Astrocyte (in vitro differentiated cells and primary cell): ENCODE results near the gene SMARCD3. TPM values are rescaled to one million over a fixed set of nuclear protein-coding genes. Genes with fewer than 3 reads are reported as not detected.
A peak's percentile ranks its signal among the peaks of the same experiment; 100 is the strongest.

Experiments
- DNase-seq: peaks from one replicate; pipeline ENCODE4 v3.0.0-alpha.2; 2010; ENCODE audit warnings: low read depth
- FAIRE-seq: peaks from 2 replicates; lab custom pipeline; 2011; peaks lifted over from hg19 to GRCh38; lab: Jason Lieb, UNC
- H2AFZ ChIP-seq: 2 replicates; pipeline ENCODE4 v1.6.0; 2012; ENCODE audit warnings: low read depth, low read length, inconsistent platforms
- H3K27ac ChIP-seq: 2 replicates; pipeline ENCODE4 v1.5.1; 2011; ENCODE audit warnings: low read depth, low read length, inconsistent platforms
- H3K27me3 ChIP-seq: 2 replicates; pipeline ENCODE4 v1.6.0; 2011; ENCODE audit warnings: low read length, inconsistent platforms; ENCODE audit not compliant: insufficient read depth
- H3K36me3 ChIP-seq: 2 replicates; pipeline ENCODE4 v1.5.1; 2011; ENCODE audit warnings: low read length, inconsistent platforms; ENCODE audit not compliant: insufficient read depth
- H3K4me1 ChIP-seq: 2 replicates; pipeline ENCODE4 v1.5.1; 2011; ENCODE audit warnings: low read length, inconsistent platforms; ENCODE audit not compliant: insufficient read depth
- H3K4me2 ChIP-seq: 2 replicates; pipeline ENCODE4 v1.6.0; 2012; ENCODE audit warnings: low read length, inconsistent platforms
- H3K4me3 ChIP-seq: 2 replicates; pipeline ENCODE4 v1.5.1; 2011; ENCODE audit warnings: low read depth, mild to moderate bottlenecking, low read length, inconsistent platforms; ENCODE audit not compliant: insufficient read depth
- H3K79me2 ChIP-seq: 2 replicates; pipeline ENCODE4 v1.6.0; 2012; ENCODE audit warnings: mild to moderate bottlenecking, low read length, inconsistent platforms; ENCODE audit not compliant: insufficient read depth
- H3K9ac ChIP-seq: 2 replicates; pipeline ENCODE4 v1.6.0; 2012; ENCODE audit warnings: mild to moderate bottlenecking, low read length, inconsistent platforms
- H3K9me3 ChIP-seq: 2 replicates; pipeline ENCODE4 v1.5.1; 2012; ENCODE audit warnings: low read depth, mild to moderate bottlenecking, low read length, inconsistent platforms; ENCODE audit not compliant: insufficient read depth
- H4K20me1 ChIP-seq: 2 replicates; pipeline ENCODE4 v1.6.0; 2012; ENCODE audit warnings: low read length, inconsistent platforms; ENCODE audit not compliant: insufficient read depth
- H3K27ac Mint-ChIP-seq: one replicate; pipeline ENCODE4 v1.8.0; 2021; ENCODE audit warnings: mild to moderate bottlenecking, mixed read lengths; ENCODE audit not compliant: unreplicated experiment
- H3K27me3 Mint-ChIP-seq: one replicate; pipeline ENCODE4 v1.8.0; 2021; ENCODE audit warnings: low read depth, mixed read lengths; ENCODE audit not compliant: unreplicated experiment
- H3K36me3 Mint-ChIP-seq: one replicate; pipeline ENCODE4 v1.8.0; 2021; ENCODE audit warnings: low read depth, mixed read lengths; ENCODE audit not compliant: unreplicated experiment
- H3K4me1 Mint-ChIP-seq: one replicate; pipeline ENCODE4 v1.8.0; 2021; ENCODE audit warnings: low read depth, mixed read lengths; ENCODE audit not compliant: unreplicated experiment
- H3K4me3 Mint-ChIP-seq: one replicate; pipeline ENCODE4 v1.8.0; 2021; ENCODE audit warnings: mild to moderate bottlenecking, moderate library complexity, mixed read lengths; ENCODE audit not compliant: unreplicated experiment
- H3K9me3 Mint-ChIP-seq: one replicate; pipeline ENCODE4 v1.8.0; 2021; ENCODE audit warnings: mild to moderate bottlenecking, mixed read lengths; ENCODE audit not compliant: unreplicated experiment
- CTCF ChIP-seq: IDR thresholded peaks from 2 replicates; pipeline ENCODE4 v1.5.1; 2011; ENCODE audit warnings: low read depth, mild to moderate bottlenecking, inconsistent platforms, low read length, moderate library complexity; ENCODE audit not compliant: insufficient read depth
- EZH2 ChIP-seq: IDR thresholded peaks from 2 replicates; pipeline ENCODE4 v1.6.1; 2012; ENCODE audit warnings: mild to moderate bottlenecking, low read length, inconsistent platforms; ENCODE audit not compliant: insufficient read depth
- total RNA-seq: library from RNA; stranded (reverse); gene quantifications from 2 replicates; pipeline ENCODE4 v1.2.1, GENCODE V29; 2021

The SMARCD3 gene
- total RNA-seq, 1 donor from 2014 or later = 47.7 TPM

- Histone ChIP-seq H3K27me3 (no peaks in the 10 kb centered on the region), H3K27ac (no peak overlapping the region), H2AFZ (no peak overlapping the region), H3K9ac (no peak overlapping the region), H3K79me2 (peaks cover 23% of the 10 kb centered on the region), H3K4me2 (peak overlapping the region; percentile 99), H3K4me3 (no peak overlapping the region), H3K4me1 (peaks cover 52% of the 10 kb centered on the region), H3K9me3 (no peaks in the 10 kb centered on the region), H3K36me3 (no peaks in the 10 kb centered on the region), H4K20me1 (peaks cover 19% of the 10 kb centered on the region)
- no peaks in the 10 kb centered on the region for H3K9me3 Mint-ChIP-seq
- peaks cover 25% of the 10 kb centered on the region for H3K4me1 Mint-ChIP-seq
- peaks cover 10% of the 10 kb centered on the region for H3K27me3 Mint-ChIP-seq
- FAIRE-seq = no peak
- H3K27ac Mint-ChIP-seq = peak overlapping the region; percentile 55
- H3K4me3 Mint-ChIP-seq = peak overlapping the region; percentile 81
- TF ChIP-seq EZH2 = no peak
- no peak for DNase-seq
- no peaks in the 10 kb centered on the region for H3K36me3 Mint-ChIP-seq
These were observed 2.0 kb upstream of the SMARCD3 start for GRCh38 chr7:151250181-151251132.

GRCh38 chr7:151249732-151250072 is 1.2 kb upstream of the SMARCD3 start:
- H3K27ac ChIP-seq = peak overlapping the region; percentile 69
- H3K27me3 ChIP-seq = no peaks in the 10 kb centered on the region
- H3K4me3 ChIP-seq = no peak overlapping the region
- H3K4me2 ChIP-seq = peak overlapping the region; percentile 90
- Mint-ChIP-seq H3K36me3 (no peaks in the 10 kb centered on the region), H3K4me1 (peaks cover 25% of the 10 kb centered on the region), H3K4me3 (peak overlapping the region; percentile 79), H3K27me3 (peaks cover 2% of the 10 kb centered on the region), H3K27ac (peak overlapping the region; percentile 96), H3K9me3 (no peaks in the 10 kb centered on the region)
- FAIRE-seq = no peak
- no peak for TF ChIP-seq CTCF
- no peak for TF ChIP-seq EZH2
- peaks cover 23% of the 10 kb centered on the region for H3K79me2 ChIP-seq
- H3K9ac ChIP-seq = peak overlapping the region; percentile 92
- H2AFZ ChIP-seq = no peak overlapping the region
- H4K20me1 ChIP-seq = peaks cover 25% of the 10 kb centered on the region
- H3K36me3 ChIP-seq = no peaks in the 10 kb centered on the region
- peaks cover 58% of the 10 kb centered on the region for H3K4me1 ChIP-seq
- H3K9me3 ChIP-seq = no peaks in the 10 kb centered on the region
- DNase-seq = peak; percentile 46

- peak overlapping the region; percentile 89 for H2AFZ ChIP-seq
- no peaks in the 10 kb centered on the region for H3K36me3 ChIP-seq
- H3K4me1 Mint-ChIP-seq = peaks cover 25% of the 10 kb centered on the region
- no peaks in the 10 kb centered on the region for H3K36me3 Mint-ChIP-seq
- peaks cover 59% of the 10 kb centered on the region for H3K4me1 ChIP-seq
- H3K4me2 ChIP-seq = peak overlapping the region; percentile 90
- H3K9me3 ChIP-seq = no peaks in the 10 kb centered on the region
- peak overlapping the region; percentile 92 for H3K9ac ChIP-seq
- peaks cover 23% of the 10 kb centered on the region for H3K79me2 ChIP-seq
- H3K27ac ChIP-seq = peak overlapping the region; percentile 69
- peak overlapping the region; percentile 96 for H3K27ac Mint-ChIP-seq
- no peaks in the 10 kb centered on the region for H3K9me3 Mint-ChIP-seq
- H4K20me1 ChIP-seq = peaks cover 30% of the 10 kb centered on the region
- H3K27me3 Mint-ChIP-seq = no peaks in the 10 kb centered on the region
- peak overlapping the region; percentile 80 for H3K4me3 ChIP-seq
- H3K4me3 Mint-ChIP-seq = peak overlapping the region; percentile 79
- TF ChIP-seq CTCF (no peak), EZH2 (no peak)
- no peaks in the 10 kb centered on the region for H3K27me3 ChIP-seq
- DNase-seq (peak; percentile 47), FAIRE-seq (no peak)
These were observed 689 bp upstream of the SMARCD3 start for GRCh38 chr7:151249034-151249731.
